ENCODE measurements around the gene OR10H5.

OR10H5 gene

GRCh38 chr19:15843203-15843893, 55.9 kb downstream of the OR10H5 start:
- no peak for TF ChIP-seq CTCF (conservative IDR thresholded peaks at IDR 0.05)
- no peak for TF ChIP-seq ZFX (IDR thresholded peaks at IDR 0.05)
- H3K27ac ChIP-seq: peak overlapping the region; percentile 19; the same call in 1 of the 2 replicates

- peak overlapping the region; percentile 19; the same call in 1 of the 2 replicates for H3K27ac ChIP-seq
These were observed 56.4 kb downstream of the OR10H5 start for GRCh38 chr19:15843894-15844222.

- no peak overlapping the region for H3K27ac ChIP-seq
- TF ChIP-seq ZFX (IDR thresholded peaks at IDR 0.05): no peak
These were observed 59.5 kb downstream of the OR10H5 start for GRCh38 chr19:15846923-15847322.

GRCh38 chr19:15850385-15850784, 62.9 kb downstream of the OR10H5 start:
- no peak overlapping the region for H3K27ac ChIP-seq
- TF ChIP-seq CTCF (conservative IDR thresholded peaks at IDR 0.05) (no peak), ZFX (IDR thresholded peaks at IDR 0.05) (no peak)
